HG03520 (cell line): ENCODE measurements around the gene KIF3B.
"Not testable (repeated sequence)": the region's sequence is repeated elsewhere in the genome, so short reads cannot be mapped to it uniquely, and the experiment has no call there.

Experiments
- ATAC-seq: cut with Tn5 transposase; IDR thresholded peaks from one replicate; pipeline ENCODE4 v1.9.1; 2021; ENCODE audit warnings: mild to moderate bottlenecking, moderate library complexity; ENCODE audit not compliant: unreplicated experiment

Gene KIF3B

GRCh38 chr20:32355417-32355841 lies 78.0 kb downstream of the KIF3B start:
- ATAC-seq, result no peak

GRCh38 chr20:32355907-32356621 lies 78.6 kb downstream of the KIF3B start:
- ATAC-seq, result not testable (repeated sequence)

- no peak for ATAC-seq
Measured at GRCh38 chr20:32356622-32357374, 79.3 kb downstream of the KIF3B start.

DNA sequence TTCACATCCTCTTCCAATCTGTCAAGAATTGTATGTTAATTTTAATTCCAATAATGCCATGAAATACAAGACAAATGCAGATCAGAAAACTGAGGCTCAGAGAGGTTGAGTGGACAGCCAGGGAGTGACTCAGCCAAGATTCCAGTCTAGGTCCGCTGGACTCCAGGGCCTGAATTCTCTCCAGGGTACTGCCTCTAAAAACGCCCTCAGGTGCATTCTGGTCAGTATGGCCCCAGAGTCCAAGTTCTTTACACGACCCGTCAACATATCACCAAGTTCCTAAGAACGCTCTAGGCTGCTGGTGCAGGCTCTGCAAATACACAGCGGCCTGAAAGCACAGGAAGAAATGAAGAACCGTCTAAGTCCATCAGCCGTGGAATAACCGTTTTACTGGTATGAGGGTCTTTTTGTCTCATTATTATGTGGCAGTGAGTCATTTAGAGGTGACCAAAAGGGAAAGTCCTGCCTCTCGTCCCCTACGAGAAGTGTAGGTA lies 80.0 kb downstream of the KIF3B start:
- ATAC-seq, result no peak

- peak; percentile 63 for ATAC-seq
Measured at GRCh38 chr20:32357869-32358631, 80.6 kb downstream of the KIF3B start, which contains the start of gene ASXL1. TSS of gene ASXL1 (plus strand) at chr20:32358331. CDS start at chr20:32358776, 445 bp downstream.

GRCh38 chr20:32358632-32358882 lies 81.1 kb downstream of the KIF3B start:
- ATAC-seq, result no peak

GRCh38 chr20:32358883-32359632 lies 81.6 kb downstream of the KIF3B start:
- ATAC-seq, result no peak

DNA sequence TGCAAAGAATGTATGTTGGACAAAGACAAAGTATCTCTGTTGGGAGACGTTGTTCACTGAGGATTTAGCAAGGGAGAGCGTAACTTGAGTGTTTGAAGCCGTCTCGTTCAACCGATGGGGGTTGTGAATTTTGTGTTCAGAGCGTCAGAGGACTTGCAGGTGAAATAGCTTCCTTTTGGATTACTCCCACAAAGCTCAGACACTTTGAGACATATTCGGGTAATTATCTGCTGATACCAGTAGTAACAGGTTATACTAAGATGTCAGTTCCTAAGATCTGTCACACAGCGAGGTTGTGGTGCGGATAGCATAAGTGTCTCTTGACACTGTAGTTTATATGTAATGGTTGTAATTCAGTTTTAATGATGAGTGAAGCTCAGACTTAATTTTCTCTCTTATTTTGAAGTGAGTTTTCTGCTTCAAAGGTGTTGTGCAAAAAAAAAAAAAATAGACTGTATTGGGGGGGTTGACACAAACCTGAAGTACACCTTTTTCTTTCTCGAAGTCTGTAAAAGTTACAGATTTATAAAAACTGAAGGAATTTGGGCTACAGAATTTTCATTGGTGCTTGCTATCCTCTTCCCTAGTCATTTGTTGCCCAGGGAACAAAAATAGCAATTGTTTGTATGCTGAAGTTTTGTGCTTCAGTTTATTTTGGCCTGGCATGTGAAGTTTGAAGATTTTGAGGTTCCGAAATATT lies 82.3 kb downstream of the KIF3B start:
- ATAC-seq, result no peak

- ATAC-seq, result no peak
Measured at GRCh38 chr20:32360333-32360634, 82.8 kb downstream of the KIF3B start.

DNA sequence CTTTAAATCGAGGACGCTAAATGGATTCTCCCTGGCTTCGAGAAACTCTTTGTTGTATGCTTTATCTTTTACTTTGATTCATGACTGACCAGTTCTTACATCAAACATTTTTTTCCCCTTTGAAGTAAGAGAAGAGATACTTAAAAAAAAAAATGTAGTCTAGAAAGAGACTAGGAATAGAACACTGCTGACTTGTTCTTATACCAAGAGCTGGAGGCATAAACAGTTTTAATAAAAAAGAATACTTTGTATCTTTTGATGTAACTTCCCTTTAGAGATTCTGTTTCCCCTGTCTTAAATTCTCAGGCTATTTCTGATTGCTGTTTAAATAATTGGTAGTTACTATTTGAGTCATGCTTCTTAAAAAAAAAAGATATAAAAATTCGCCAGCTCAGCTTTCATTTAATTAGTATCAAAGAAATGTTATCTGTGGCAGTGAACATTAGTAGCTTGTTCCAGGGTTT lies 85.5 kb downstream of the KIF3B start:
- ATAC-seq, result no peak

DNA sequence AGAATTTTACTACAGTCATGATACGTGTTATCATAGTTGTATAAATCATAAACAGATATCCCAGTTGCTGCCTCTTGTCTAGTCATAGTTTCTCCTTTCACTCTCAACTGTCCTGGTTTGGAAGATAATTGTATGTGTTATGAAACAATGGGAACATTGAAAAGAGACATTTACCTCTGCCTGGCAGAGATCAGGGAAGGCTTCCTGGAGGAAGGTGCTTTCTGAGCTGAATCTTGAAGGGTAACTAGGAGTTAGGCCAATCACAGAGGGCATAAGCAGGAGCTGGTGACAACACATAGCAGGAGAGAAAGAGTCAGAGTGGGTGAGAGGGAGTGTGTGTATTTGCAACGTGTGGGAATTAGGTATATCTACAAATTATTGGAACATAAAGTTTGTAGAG lies 86.0 kb downstream of the KIF3B start:
- no peak for ATAC-seq

GRCh38 chr20:32364554-32365208 lies 87.2 kb downstream of the KIF3B start:
- no peak for ATAC-seq

DNA sequence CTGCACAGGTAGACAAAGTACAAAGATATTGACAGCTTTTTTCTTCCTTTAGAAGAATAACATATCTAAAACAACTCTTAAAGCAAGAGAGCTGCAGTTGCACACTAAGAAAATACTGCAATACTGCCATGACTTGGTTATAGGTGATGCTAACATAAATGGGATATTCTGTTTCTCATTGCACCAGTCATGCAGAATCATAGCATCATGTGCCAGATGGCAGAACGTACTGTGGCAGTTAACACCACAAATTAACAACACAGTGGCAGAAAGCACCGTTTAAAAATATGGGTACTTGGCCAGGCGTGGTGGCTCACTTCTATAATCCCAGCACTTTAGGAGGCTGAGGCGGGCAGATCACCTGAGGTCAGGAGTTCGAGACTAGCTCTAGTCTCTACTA lies 88.1 kb downstream of the KIF3B start:
- no peak for ATAC-seq

GRCh38 chr20:32366380-32366779 lies 88.9 kb downstream of the KIF3B start:
- no peak for ATAC-seq

GRCh38 chr20:32368323-32368722 lies 90.9 kb downstream of the KIF3B start:
- ATAC-seq, result no peak

DNA sequence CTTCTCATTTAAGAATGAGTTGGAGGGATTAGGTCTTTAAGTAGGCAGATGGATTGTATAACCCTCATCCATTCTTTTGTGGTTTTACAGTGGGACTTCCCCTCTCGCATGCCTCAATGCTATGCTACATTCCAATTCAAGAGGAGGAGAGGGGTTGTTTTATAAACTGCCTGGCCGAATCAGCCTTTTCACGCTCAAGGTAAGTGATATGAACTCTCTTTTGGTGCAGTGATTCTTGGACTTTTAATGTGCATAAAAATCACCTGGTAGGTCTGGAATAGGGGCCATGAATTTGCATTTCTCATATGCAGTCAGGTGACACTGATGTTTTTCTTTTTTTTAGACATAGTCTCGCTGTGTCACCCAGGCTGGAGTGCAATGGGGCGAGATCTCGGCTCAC lies 91.5 kb downstream of the KIF3B start:
- no peak for ATAC-seq

DNA sequence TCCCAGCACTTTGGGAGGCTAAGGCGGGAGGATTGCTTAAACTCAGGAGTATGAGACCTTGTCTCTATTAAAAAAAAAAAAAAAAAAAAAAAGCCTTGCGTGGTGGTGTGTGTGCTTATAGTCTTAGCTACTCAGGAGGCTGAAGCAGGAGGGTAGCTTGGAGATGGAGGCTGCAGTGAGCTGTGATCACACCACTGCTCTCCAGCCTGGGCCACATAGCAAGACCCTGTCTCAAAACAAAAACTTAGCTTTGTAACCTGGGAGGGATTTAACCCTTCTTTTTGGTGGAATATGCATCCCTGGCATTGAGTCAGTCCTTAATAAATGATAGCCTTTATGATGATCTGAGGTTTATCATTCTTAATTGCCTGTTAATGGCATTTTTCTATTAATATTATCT lies 93.4 kb downstream of the KIF3B start:
- no peak for ATAC-seq

DNA sequence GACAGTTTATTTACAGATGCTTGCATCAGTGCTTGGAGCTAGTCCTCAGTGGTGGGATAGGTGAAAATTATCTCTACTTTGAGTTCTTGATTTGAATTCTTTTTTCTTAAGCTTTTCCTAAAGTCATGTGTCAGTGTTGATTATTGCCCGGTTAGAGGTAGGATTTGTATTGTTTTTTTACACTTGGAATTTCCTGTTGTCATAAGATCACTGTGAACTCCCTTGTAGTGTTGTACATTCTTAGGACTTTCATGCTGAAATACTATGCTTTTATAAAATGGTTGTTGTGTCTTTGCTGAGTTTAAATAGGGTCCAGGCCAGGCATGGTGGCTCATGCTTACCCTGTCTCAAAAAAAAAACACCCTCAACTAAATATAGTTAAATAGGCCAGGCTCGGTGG lies 101.0 kb downstream of the KIF3B start:
- ATAC-seq, result no peak

- not testable (repeated sequence) for ATAC-seq
Measured at GRCh38 chr20:32380037-32380436, 102.6 kb downstream of the KIF3B start.

DNA sequence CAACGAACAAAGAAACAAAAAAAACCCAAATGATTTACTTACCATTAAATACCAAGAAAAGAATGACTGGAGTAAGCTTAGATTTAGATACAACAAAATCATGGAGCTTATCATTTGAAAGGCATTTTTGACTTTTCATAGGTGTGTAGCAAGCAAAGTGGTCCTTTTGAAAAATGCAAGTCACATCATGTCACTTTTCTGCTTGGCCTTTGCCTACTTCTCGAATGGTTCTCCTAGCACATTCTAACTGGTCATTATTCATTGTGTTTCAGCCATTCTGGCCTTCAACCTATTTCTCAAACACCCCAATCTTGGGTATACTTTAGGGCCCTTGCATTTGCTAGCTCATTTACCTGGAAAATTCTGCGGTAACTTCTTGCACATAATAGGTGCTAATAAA lies 103.3 kb downstream of the KIF3B start:
- no peak for ATAC-seq
